ENCODE results near the gene ATP6V1B1. TPM values are rescaled to one million over a fixed set of nuclear protein-coding genes. Genes with fewer than 3 reads are reported as not detected.

ATP6V1B1 gene
- total and polyA plus RNA-seq, 2 of the 13 experiments (the other 11 are each of a cell fraction or from before 2014, with no cell fraction given): 0.58 to 1.6 TPM

- TF ChIP-seq ZNF646 (CRISPR knock-in tag; IDR thresholded peaks at IDR 0.05) (no peak), PBX2 (CRISPR knock-in tag; IDR thresholded peaks at IDR 0.05) (no peak), MAX (IDR thresholded peaks at IDR 0.05) (peak; percentile 70), ZBTB8A (CRISPR knock-in tag; IDR thresholded peaks at IDR 0.05; ENCODE audit: borderline replicate concordance, low read depth) (no peak), TFAP4 (IDR thresholded peaks at IDR 0.05; ENCODE audit: borderline replicate concordance, low read depth) (peak; percentile 8; the same call in 1 of the 2 replicates), ZMAT3 (CRISPR knock-in tag; conservative IDR thresholded peaks at IDR 0.05) (no peak), ZNF546 (CRISPR knock-in tag; conservative IDR thresholded peaks at IDR 0.05) (no peak), GMEB2 (CRISPR knock-in tag; IDR thresholded peaks at IDR 0.05; ENCODE audit: low read depth) (no peak), POLR2G (IDR thresholded peaks at IDR 0.05; ENCODE audit: low read depth, low read length) (no peak), ZSCAN29 (CRISPR knock-in tag; conservative IDR thresholded peaks at IDR 0.05) (0 out of 2 replicates have a peak, but pooled peaks have one; percentile 23), SETDB1 (CRISPR knock-in tag; IDR thresholded peaks at IDR 0.05; ENCODE audit: borderline replicate concordance) (no peak), TOE1 (CRISPR knock-in tag; IDR thresholded peaks at IDR 0.05) (no peak), PLSCR1 (CRISPR knock-in tag; IDR thresholded peaks at IDR 0.05; ENCODE audit: borderline replicate concordance) (no peak), GPN1 (CRISPR knock-in tag; IDR thresholded peaks at IDR 0.05; ENCODE audit: borderline replicate concordance) (no peak), TGIF2 (CRISPR knock-in tag; IDR thresholded peaks at IDR 0.05) (no peak), GABPA (IDR thresholded peaks at IDR 0.05; ENCODE audit: low read depth, low read length) (no peak), GABPA (CRISPR knock-in tag; IDR thresholded peaks at IDR 0.05; ENCODE audit: low read depth) (no peak), SSRP1 (CRISPR knock-in tag; IDR thresholded peaks at IDR 0.05) (no peak)
Measured at GRCh38 chr2:70937866-70938585, 2.3 kb downstream of the ATP6V1B1 start (continued).

Data from HepG2 (cell line).